Activated CD4-positive, alpha-beta T cell treated with anti-CD3 and anti-CD28 coated beads for 1 hour (primary cell): Measurements from ENCODE around the gene MRM2.

Source experiments
- DNase-seq: peaks from one replicate; pipeline ENCODE4 v3.0.0-alpha.2; 2020

MRM2 gene

DNA sequence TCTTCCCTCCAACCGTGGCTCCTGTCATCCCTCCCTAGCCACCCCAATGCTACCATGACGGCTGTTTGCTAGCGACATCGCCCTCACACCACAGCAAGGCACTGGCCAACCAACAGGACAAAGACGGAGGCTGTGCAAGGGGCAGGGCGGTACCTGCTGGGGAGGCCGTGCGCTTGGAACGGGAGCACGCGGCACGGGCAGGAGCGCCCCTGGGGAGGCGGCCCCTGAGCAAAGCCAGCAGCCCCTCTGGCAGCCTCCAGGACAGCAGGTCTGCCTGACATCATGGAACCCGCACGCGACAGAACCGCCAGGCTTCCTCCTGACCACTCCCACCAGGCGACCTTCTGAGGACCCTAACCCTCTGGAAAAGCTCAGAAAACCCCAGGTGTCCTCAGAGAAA lies 22.0 kb downstream of the MRM2 start:
- no peak for DNase-seq

DNA sequence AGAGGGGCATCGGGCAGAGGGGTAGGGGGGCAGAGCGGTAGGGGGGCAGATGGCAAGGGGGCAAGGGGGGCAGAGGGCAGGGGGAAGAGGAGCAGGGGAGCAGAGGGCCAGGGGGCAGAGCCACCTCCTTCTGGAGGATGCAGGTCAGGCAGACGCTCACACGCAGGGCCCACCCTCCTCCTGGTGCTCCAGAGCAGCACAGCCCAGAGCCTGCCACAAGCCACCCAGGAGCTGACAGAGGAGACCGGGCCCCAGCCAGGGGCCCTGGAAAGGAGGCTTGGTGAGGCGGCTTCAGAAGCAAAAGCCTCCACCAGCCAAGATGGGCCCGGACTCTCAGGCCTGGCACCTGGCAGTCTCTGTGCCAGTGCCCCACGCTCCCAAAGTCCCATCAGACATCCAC lies 22.4 kb downstream of the MRM2 start:
- DNase-seq = no peak

DNA sequence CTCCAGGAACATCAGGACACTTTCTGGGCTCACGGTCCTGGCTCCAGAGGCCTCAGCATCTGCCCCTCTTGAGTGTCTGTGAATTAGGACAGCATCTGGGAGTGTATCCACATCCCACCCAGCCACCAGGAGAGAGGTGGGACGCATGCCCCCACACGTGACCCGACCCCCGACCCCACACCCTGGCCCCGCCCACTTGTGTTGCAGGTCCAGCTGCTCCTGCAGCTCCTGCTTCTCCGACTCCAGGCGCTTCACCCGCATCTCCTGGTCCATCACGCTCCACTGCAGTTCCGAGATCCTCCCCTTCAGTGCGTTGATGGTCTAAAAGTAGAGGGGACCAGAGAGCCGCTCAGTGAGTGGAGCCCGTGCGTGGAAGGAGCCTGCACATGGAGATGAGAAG lies 22.9 kb downstream of the MRM2 start:
- DNase-seq = no peak

DNA sequence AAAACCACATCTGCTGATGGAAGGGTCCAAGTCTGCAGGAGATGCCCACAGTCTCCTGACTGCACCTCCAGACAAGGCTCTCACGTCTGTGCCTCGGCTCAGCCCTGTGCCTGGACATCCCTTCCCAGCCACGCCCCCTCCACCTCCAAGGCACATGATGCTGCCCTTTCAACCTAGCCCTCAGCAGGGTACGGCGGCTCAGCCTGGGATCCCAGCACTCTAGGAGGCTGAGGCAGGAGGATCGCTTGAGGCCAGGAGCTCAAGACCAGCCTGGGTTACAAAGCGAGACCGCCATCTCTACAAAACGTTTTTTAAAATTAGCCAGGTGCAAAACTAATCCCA lies 23.6 kb downstream of the MRM2 start:
- DNase-seq = no peak

DNA sequence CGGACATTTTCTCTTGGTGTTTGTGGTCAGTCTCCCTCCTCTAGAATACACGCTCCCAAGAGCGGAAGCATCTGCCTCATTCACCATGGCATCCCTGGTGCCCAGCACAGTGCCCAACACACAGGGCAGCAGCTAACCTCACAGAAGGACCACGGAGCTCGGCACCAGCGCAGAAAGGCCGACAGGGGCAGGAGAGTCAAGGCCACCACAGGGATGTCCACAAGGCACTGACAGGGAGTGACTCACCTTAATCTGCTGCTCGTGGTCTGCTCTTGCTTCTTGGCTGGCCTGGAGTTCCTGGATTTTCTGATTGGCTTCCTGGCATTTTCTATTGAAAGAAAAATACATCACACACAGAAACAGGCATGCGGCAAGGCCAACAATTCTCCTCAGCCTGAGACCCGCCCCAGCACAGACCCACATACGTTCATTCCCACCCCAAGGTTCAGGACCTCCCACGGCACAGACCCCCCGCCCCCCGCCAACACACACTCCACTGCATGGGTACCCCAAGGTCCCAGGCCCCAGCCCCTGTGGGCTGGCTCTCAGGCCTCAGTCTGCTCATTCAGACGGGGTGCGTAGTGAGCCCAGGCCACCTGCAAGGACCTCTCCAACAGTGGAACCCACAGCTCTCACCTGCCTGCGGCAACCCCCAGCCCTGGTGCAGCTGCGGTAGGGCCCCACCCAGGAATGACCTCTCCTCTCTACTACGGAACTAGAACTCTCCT lies 24.1 kb downstream of the MRM2 start:
- DNase-seq = no peak

DNA sequence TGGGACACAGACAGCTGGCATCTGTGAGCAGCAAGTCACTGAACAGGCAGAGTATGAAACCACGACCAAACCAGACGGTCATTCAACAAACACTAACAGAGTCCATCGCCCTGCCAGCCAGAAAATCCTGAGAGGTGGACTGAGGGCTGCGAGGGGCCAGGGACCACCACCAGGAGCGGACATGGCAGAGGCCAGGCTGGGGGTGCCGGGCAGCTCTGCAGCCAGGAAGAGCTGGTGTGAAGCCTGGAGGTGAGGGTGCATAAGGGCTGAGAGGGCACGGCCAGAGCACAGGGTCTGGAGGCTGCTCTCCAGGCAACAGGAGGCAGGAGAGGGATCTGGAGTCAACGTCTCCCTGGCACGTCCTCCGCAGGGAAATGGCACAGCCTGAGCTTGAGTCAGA lies 24.8 kb downstream of the MRM2 start:
- no peak for DNase-seq

DNA sequence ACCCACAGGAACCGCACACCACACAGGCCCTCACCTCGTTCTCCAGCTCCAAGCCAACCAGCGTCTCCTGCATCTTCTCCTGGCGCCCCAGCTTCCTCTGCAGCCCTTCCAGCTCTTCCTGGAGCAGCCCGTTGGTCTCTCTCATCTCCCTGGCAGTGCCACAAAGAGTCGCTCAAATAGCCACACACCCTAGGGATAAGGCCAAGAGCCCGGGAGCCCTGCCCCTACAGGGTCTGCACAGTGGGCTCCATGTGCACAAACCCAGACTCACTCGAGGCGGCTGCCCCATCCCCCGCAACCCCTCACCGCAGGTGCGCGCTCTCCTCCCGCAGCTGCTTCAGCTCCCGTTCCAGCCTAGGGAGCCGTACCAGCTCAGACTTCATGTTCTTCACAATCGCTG lies 26.2 kb downstream of the MRM2 start:
- no peak for DNase-seq

DNA sequence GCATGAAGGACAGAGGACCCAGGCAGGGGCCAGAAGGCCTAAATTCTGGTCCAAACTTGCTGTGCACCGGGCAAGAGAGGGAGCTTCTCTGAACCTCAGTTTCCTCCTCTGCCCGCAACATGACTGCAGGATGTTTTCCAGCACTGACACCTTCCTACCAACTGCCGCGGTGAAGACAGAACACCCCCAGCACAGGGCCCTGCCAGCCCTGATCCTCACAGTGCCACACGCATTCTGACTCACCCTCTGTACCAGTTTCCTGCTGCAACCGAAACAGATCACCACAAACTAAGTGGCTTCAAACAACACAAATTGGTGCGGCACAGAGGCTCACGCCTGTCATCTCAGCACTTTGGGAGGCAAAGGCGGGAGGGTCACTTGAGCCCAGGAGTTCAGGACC lies 27.4 kb downstream of the MRM2 start:
- no peak for DNase-seq

DNA sequence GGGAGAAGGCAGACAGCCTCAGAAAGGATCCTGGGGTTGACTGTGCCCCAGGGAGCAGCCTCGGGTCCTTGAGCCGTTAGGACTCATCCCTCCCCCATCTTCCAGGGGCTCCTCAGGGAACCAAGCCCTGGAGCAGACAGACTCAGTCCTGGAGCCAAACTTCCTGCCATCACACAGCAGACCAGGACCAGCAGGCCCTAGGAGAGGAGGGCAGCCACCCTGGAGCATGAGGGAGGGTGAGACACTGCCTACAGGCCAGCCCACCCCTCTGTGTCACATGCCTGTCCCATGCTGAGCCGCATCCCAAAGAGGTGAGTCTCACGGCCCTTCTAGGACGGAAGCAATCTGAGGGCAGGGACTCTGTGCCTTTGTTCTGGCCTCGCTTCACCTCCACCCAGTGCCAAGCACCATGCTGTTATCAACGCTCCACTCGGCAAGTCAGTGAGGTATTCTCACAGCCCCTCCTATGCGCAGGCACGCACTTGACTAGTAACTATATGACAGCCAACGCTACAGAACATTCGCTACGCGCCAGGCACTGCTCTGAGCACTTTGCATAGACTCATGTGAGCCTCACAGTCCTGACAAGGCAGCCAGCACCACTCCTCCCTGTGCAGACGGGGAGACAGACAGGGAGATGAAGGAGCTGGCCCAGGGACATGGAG lies 28.3 kb downstream of the MRM2 start:
- DNase-seq = no peak

DNA sequence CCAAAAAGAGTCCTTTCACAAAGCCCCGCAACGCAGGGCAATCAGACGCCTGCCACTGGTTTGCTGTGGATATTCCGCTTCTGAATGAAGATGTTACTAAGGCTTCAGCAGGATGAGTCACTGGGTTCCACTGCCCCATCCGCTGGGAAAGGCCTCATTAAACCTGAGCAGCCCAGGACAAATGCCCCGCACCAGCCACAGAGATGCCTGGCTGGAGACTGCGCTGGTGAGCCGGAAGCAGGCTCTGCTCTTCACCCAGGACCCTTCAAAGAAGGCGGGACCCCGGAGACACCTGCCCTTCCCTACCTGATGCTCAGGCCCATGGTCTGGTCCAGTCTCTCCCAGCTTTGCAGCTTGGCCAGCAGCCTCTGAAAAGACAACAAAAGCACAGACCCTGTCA lies 29.1 kb downstream of the MRM2 start:
- DNase-seq = no peak

DNA sequence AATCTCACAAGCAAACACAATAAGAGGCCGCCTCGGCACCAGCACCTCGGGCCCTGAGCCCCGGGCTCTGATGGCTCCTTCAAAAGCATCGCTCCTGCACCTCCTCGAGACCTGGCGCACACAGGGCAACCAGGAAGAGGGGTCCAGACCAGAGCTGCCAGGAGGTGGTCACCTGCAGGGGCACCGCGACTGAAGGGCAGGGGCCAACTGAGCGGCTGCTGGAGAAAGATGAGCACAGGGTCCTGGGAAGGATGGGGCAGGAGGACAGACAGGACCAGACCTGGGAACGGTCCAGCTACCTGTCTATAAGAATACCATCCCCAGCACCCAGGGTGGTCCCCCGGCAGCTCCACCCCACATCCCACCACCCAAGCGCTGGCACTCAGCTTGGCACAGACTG lies 30.1 kb downstream of the MRM2 start:
- no peak for DNase-seq

DNA sequence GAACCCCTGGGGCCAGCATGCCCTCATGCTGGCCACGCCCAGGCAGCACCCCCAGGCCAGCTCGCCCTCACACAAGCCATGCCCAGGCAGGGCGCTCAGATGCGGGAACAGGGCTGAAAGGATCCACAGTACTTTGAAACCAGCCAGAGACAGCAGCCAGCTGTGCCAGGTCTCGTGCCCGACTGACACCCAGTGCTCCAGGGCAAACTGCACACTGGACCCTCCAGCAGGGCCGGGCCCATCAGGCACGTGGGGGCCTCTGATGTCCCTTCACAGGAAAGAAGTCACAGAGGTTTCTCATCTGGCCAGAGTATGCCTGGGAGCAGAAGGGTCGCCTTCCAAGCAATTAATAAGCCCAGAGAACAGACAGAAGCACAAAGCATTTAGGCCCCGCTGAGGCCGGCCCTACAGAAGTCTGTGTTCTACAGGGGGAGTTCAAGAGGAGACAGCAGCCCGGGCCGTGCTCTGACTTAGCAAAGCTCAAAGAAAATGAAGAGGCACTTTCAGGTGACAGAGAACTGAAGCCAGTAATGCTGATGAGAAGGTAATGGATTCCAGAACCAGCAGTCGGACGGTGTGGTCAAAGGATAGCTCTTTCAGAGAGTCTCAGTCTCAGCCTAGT lies 30.6 kb downstream of the MRM2 start:
- DNase-seq = no peak

DNA sequence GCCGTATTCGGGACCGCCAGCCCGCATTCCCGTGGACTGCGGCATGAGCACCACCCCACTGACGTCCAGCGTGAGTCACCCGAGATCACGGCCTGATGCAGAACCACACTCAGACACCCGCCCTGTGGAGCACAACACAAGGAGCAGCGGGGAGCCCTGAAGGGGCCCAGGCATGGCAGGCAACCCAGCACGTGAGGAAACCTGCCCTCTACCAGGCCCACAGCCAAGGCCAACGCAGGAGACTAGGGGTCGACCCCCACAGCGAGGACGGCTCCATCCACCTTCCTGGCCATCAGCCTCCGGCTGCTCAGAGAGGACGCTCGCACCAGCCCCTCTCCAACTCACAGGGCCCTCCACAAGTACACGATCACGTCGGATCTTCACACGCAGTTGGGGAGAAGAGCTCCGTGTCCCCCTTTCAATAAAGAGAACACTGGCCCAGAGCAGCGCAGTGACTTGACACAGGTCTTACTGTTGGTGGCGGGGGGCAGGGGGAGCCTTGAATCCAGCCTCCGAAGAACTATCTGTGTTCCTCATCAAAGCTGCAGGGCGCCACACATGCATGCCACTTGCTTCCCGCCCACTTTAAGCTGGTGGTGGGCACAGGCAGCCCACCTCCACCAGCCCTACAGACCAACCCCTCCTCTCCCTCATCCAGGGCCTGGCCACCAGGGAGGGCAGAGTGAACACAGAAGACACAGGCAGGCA lies 31.3 kb downstream of the MRM2 start:
- no peak for DNase-seq

DNA sequence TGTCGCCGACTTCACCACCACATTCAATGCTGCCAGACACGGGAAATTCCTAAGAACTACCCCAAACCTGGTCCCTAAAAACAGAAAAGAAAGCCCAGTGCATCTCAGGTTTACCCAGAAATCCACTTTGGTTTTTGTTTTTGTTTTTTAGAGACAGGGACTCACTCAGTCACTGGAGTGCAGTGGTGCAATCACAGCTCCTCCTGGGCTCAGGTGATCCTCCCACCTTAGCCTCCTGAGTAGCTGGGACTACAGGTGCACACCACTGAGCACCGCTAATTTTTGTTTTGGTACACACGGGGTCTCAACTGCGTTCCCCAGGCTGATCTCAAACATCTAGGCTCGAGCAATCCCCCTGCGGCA lies 32.1 kb downstream of the MRM2 start:
- no peak for DNase-seq

DNA sequence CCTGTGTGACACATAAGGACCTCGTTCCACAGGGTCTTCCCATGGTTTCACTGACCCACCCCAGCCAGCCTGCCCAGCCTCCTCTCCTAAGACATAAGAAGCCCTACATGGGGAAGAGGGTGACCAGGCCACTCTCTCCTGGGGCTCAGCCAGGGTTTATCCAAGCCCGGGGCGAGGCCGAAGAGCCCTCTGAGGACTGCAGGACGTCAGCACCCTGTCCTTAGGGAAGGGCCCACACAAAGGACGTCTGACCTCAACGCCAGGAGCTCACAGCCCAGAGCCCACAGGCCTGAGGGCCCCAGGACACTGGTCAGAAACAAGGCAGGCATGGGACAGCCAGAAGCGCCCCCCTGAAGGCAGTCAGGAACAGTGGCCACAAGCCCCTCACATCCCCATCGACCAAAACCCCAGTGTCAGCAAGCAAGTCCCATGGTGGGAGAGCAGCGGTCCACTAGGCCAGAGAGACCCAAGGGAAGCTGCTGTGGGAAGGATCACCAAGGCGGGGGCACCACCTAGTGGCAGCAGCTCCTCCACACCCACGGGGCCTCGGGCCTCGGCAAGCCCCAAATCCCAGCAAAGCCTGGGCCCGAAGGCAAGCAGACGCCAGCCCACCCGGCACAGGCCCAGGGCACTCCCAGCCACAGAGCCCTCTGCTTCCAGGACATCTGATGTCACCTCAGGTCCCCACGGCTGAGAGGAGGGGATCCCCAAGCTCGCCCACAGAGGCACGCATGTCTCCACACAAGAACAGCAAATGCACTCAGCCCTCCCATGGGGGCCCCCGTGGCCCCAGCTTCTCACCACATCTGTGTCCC lies 32.7 kb downstream of the MRM2 start:
- DNase-seq = peak; percentile 20

DNA sequence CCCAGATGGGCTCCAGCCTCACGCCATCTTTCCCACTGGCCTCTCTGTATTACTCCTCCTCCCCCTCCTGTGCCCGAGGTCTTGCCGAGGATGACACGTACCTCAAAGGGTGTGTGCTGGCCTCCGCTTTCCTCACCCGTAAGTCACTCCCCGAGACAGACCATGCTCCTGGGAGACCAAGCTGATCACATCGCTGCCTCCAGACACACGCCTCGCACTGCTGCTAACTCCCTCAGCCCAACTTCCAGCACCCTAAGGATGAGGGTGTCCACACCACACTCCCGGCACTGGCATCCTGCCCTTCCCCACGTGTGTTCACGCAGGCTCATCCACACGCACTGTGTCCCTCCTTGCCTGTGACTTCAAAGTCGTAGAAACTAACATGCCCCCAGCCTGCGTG lies 33.3 kb downstream of the MRM2 start:
- DNase-seq = no peak

DNA sequence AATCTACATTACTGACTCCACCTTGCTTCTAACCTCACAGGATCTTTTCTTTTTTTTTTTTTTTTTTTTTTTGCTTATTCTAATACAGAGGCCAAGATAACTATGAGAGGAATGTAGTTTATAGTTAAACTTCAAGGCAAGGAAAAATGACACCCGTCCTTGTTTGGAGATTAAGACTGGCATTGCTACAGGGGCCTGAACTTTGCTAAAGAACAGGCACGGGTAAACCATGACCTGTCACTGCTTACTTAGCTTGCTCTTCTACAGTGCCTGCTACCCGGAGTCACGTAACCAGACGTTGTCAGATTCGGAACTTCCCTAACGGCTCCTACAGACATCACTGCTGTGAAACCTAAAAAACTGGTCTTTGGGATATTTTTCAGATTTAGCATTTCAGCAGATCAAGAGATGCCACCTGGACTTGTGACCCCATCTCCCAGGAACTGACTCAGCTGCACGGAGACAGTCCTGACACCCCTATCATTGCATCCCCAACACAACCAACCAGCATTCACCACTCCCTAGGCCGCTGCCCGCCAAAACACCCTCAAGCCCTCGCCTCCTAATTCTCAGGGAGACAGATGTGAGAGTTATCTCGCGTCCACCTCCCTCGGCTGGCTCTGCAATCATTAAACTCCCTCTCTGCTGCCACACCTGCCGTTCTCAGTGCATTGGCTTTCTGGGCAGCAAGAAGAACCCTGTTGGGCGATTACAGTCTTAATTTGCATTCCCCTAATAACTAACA lies 36.8 kb downstream of the MRM2 start:
- no peak for DNase-seq

DNA sequence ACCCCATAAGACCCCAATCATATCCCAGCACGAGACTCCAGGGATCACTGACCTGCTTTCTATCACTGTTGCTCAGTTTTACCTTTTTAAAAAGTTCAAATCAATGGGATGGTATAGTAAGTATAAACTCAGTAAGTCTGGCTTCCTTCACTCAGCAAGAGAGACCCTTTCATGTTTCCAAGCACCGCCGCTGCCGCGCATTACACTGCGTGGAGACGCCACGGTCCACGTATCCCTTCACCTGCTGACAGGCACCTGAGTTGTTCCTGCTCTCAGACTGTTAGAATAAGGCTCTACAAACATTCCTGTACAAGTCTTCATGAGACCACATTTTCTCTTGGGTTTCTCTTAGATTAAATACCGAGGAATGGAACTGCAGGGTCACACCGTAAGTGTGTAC lies 37.6 kb downstream of the MRM2 start:
- no peak for DNase-seq

DNA sequence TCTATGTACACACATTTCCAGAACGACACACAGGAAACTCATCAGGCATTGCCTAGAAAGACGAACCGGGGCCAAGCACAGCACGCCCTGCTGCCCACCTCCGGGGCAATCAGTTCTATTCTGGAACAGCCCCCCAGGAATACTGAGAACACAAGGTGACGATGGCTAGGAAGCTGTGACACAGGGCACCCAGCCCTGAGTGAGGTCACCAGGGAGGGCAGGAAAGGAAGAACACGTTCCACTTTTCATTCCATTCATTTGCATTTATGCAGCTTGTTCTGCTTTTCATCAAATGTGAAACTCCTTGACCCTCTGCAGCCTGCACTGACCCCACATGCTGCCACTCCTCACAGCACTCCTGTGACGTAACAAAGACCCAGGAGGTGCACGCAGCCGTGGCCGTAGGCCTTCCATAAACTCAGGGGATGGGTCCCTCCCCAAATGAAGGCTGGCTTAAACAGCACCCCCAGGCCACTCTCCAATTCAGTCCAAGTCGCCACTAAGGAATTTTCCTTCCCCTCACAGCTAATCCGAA lies 38.2 kb downstream of the MRM2 start:
- no peak for DNase-seq

DNA sequence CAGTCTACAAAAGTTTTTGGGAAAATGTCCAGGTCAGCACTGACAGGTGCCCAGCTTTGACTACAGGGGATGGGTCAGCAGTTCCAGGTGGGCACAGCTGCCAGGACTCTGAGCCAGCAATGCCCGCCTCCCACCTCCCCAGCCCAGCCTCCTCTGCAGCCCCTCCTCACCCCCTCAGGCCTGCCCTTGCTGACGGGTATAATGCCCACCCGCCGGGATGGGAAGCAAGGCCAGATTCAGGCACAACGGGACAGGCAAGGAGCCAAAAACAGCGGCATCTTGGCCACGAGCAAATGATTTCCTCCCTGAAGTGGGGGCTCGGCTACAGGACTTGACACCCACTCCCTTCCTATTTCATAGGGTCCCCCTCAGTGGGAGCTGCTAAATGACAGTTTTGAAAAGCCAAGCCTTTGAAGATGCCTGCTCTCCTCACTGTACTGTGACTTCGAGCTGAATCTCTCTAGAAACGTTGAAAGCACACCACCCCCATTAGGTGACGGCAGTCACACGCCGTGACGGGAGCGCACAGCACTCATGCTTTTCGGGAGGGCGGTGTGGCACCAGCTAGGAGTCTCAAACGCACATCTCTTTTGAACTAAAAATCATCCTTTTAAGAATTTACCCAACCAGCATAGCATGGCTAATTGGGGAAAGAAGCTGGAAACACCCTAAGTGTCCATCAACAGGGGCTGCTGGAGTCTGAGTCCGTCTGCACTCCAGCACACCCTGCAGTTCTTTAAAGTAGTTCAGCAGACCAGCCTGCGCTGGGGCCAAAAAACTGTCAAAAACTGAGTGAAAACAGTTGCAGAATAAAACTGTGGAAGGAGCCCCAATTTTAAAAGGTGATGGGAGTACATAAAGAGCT lies 38.9 kb downstream of the MRM2 start:
- no peak for DNase-seq

DNA sequence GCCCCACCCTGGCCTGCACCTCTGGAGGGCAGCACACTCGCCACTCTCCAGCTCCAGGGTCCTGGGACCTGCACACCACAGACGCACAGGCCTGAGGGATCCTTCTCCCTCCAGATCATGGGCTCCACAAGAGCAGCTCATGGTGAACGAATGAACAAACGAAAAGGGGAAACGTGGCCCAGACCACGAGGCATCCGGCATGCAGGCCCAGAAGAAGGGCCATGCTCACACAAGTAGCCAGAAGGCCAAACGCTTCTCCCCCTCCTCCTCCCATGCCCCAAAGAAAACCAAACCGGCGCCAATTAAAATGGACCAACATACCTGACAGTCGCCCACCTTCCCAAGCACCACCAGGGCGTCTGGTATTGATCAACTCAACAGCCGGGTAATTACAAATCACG lies 39.6 kb downstream of the MRM2 start:
- no peak for DNase-seq
